ENCODE measurements around the gene CCDC92B. TPM values are rescaled to one million over a fixed set of nuclear protein-coding genes. Genes with fewer than 3 reads are reported as not detected.

The CCDC92B gene
- under 1 TPM; 0.16 to 0.30 TPM for total RNA-seq
- polyA plus RNA-seq = not detected
- 0 to 0.09 (median 0) reads per million in 6 experiments for total RNA-seq

DNA sequence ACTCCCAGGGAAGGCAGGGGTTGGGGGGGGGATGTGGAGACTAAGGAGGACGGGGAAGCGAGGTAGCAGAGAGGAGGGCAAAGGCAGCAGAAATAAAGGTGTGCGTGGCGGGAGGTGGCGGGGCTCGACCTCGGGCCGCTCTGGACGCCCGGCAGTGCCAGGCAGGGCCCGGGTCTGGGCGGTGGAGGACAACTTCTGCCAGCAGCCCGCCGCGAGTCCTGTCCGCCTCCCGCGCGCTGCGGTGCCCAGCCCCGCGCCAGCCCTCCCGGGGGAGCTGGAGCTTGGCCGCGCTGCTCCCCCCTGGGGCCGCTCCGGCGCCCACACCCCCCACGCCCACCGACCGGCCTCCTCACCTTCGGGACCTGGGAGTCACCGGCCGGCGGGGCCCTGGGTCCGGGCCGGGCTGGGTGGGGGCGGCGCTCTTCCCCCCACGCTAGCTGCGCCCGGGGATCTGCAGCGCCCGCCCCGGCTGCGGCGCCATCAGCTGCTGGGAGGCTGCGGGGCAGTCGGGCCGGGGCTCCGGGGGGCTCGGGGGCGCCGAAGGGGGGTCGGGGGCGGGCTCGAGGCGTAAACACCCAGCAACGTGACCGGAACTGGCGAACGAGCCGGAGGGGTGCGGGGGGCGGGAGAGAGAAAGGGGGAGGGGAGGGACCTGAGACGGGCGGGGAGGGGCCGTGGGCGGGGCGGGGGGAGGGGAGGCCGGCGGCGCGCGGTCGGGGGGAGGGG is at the start of gene CCDC92B:
TSS of gene CCDC92B (minus strand) at position 595 of the 726 bp plus-strand sequence. CDS start 14,507 bp downstream, outside the sequence.
- Mint-ChIP-seq H3K27ac (no peak within 1 kb of the TSS), H3K4me1 (peaks cover 0 to 1% (median 0%) of the 10 kb centered on the region in 4 donors), H3K9me3 (peaks cover 0 to 9% (median 0%) of the 10 kb centered on the region in 9 donors), H3K4me3 (no peak within 1 kb of the TSS), H3K27me3 (peaks cover 23 to 73% (median 42%) of the 10 kb centered on the region in 5 donors), H3K36me3 (peaks cover 0 to 4% (median 3%) of the 10 kb centered on the region in 3 donors)
- POLR2A ChIA-PET = no interaction called here
- ATAC-seq = no peak
- no peak for DNase-seq

GRCh38 chr17:2798678-2799077 is 49.2 kb upstream of the CCDC92B start:
- Mint-ChIP-seq H3K27ac (no peak overlapping the region), H3K9me3 (no peaks in the 10 kb centered on the region), H3K4me1 (peaks cover 42 to 71% (median 63%) of the 10 kb centered on the region in 4 donors), H3K36me3 (peaks cover 0 to 17% (median 3%) of the 10 kb centered on the region in 3 donors), H3K27me3 (no peaks in the 10 kb centered on the region), H3K4me3 (peak overlapping the region in 2 of 10 donors; percentile 38 to 67)
- ATAC-seq (no peak), DNase-seq (no peak)
- POLR2A ChIA-PET = interaction anchor here (5.2 kb wide), 1 partner anchor 16 kb away, joined by 40 read pairs; no protein-coding TSS in a partner anchor

- no peak for ATAC-seq
- H3K4me3 Mint-ChIP-seq = peak overlapping the region in 9 of 10 donors; percentile 70 to 96 (median 88)
- DNase-seq = no peak
- H3K4me1 Mint-ChIP-seq = peaks cover 42 to 75% (median 67%) of the 10 kb centered on the region in 4 donors
- no peaks in the 10 kb centered on the region for H3K27me3 Mint-ChIP-seq
- peaks cover 0 to 13% (median 3%) of the 10 kb centered on the region in 3 donors for H3K36me3 Mint-ChIP-seq
- POLR2A ChIA-PET = interaction anchor here (0.7 to 5.2 kb wide), 3 partner anchors 8 to 16 kb away, joined by 3 to 40 read pairs (median 3); no protein-coding TSS in a partner anchor
- H3K27ac Mint-ChIP-seq = peak overlapping the region in 5 of 10 donors; percentile 22 to 43 (median 34)
- H3K9me3 Mint-ChIP-seq = no peaks in the 10 kb centered on the region
Measured at GRCh38 chr17:2798188-2798587, 48.7 kb upstream of the CCDC92B start.

- Mint-ChIP-seq H3K27me3 (no peaks in the 10 kb centered on the region), H3K27ac (peak overlapping the region in 4 of 10 donors; percentile 22 to 84 (median 63)), H3K36me3 (peaks cover 0 to 11% (median 3%) of the 10 kb centered on the region in 3 donors), H3K4me3 (peak overlapping the region; percentile 70 to 96 (median 87)), H3K4me1 (peaks cover 40 to 75% (median 68%) of the 10 kb centered on the region in 4 donors), H3K9me3 (no peaks in the 10 kb centered on the region)
- DNase-seq = no peak
- POLR2A ChIA-PET = interaction anchor here (0.7 to 5.2 kb wide), 4 partner anchors 9 to 17 kb away, joined by 3 to 40 read pairs (median 4); no protein-coding TSS in a partner anchor
- no peak for ATAC-seq
Measured at GRCh38 chr17:2797637-2798036, 48.2 kb upstream of the CCDC92B start.

DNA sequence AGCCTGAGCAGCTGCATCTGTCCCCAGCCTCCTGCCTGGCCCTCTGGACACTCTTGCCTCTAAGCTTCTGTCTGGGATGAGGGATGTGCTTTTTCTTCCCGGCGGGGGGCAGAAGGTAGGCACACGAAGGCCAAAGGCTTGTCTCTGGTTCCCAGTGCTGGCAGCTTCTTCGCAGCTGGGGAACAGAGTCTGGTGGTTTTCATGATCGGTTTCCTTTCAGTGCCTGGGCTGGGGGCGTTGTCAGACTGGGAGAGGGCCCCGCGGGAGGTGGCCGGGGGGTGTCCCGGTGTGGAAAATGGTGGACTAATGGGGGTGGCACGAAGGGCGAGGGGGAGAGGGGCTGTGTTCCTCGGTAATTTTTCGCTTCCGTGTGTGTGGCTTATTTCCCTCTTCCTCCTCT is 47.8 kb upstream of the CCDC92B start:
- DNase-seq (no peak), ATAC-seq (no peak)
- peaks cover 0 to 11% (median 3%) of the 10 kb centered on the region in 3 donors for H3K36me3 Mint-ChIP-seq
- no peaks in the 10 kb centered on the region for H3K27me3 Mint-ChIP-seq
- H3K4me3 Mint-ChIP-seq = peak overlapping the region; percentile 70 to 96 (median 87)
- H3K4me1 Mint-ChIP-seq = peaks cover 40 to 79% (median 72%) of the 10 kb centered on the region in 4 donors
- POLR2A ChIA-PET = interaction anchor here (1.3 to 5.2 kb wide), 3 partner anchors 9 to 17 kb away, joined by 3 to 40 read pairs (median 5); no protein-coding TSS in a partner anchor
- peak overlapping the region in 9 of 10 donors; percentile 4 to 84 (median 52) for H3K27ac Mint-ChIP-seq
- no peaks in the 10 kb centered on the region for H3K9me3 Mint-ChIP-seq

DNA sequence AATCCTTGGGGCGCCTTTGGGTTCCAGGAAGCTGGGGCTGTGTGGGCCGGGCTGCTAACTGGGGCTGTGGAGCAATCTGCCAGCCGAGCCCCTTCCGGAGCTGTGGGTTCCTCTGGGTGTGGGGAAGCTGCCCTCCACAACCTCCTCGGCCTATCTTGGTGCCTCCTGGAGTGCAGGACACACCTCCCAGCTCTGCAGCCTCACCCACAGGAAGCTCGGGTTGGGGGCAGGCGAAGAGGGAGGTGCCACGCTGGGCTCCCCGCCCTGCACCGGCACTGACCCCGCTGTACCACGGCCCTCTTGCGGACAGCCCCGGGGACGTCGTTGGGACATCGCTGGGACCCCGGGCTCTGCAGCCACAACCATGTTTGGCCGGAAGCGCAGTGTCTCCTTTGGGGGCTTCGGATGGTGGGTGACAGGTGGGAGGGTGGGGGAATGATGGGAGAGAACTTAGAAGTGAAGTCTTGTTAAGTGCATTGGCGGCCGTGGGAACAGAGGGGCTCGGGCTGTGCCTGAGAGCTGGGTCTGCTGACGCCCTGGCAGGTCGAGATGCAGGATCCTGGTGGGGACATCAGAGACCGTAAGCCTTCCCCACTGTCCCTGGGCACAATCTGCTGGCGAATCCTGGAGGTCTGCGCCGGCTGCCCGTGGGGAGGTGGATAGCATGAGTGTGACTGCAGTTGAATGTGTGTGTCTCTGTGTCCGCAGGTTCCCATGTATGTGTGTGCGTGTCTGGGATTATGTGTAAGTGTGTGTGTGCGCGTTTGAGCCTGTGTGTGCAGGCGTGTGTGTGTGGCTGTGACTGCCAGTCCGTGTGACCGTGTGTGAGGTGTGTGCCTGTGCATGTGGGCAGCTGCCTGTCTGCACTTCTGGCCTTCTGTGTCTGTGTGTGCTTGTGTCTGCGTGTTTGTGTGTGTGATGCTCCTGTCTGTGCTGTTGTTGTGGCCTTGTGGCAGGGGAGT is 47.0 kb upstream of the CCDC92B start, which contains the start of gene RAP1GAP2:
TSS of gene RAP1GAP2 (plus strand) at position 275 of the 962 bp plus-strand sequence. CDS start at position 365, 90 bp downstream.
- H3K27ac Mint-ChIP-seq = peak within 1 kb of the TSS; percentile 36 to 88 (median 78)
- H3K4me3 Mint-ChIP-seq = peak within 1 kb of the TSS; percentile 70 to 96 (median 87)
- H3K9me3 Mint-ChIP-seq = no peaks in the 10 kb centered on the region
- H3K4me1 Mint-ChIP-seq = peaks cover 44 to 84% (median 78%) of the 10 kb centered on the region in 4 donors
- peak; percentile 32 to 84 (median 62) for DNase-seq
- H3K27me3 Mint-ChIP-seq = peaks cover 0 to 3% (median under 1%) of the 10 kb centered on the region in 5 donors
- H3K36me3 Mint-ChIP-seq = peaks cover 0 to 5% (median 0%) of the 10 kb centered on the region in 3 donors
- POLR2A ChIA-PET = interaction anchor here (1.0 to 5.2 kb wide), 3 partner anchors 11 to 18 kb away, joined by 3 to 40 read pairs (median 5); no protein-coding TSS in a partner anchor
- peak; percentile 83 to 91 for ATAC-seq

DNA sequence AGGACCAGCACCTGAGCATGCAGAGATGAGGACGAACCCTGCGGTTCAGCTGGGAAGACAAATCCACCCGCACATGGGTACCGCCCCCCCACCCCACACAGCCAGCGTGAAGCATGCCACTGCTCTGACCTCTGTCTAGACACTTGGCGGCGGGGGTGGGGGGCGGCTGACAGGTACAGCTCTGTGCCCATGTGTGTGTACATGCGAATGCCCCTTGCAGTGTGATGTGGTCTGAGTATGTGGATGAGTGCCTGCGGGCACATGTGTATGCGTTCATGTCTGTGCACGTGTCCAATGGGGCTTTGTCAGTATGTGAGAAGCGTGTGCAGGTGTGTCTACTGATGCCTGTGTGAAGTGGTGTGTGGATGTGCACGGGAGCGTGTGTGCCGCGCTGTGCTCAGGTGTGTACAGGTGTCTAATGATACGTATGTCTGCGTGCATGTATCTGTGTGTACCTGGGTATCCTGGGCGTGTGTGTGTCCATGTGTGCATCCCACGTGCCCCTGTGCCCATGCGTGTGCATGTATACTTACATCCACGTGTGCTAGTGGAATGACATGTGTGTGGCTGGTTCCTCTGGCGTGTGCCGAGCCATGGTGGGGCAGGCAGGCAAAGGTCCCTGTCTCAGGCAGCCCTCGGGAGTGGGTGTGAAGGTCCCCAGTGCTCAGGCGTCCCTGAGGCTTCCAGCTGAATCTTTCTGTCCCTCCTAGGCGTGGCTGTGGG is 46.1 kb upstream of the CCDC92B start:
- H3K27ac Mint-ChIP-seq = peak overlapping the region; percentile 34 to 88 (median 66)

GRCh38 chr17:2794111-2794803 is 44.8 kb upstream of the CCDC92B start:
- H3K4me3 Mint-ChIP-seq = peak overlapping the region; percentile 67 to 96 (median 78)
- POLR2A ChIA-PET = interaction anchor here (0.6 to 5.2 kb wide), 3 partner anchors 8 to 26 kb away, joined by 5 to 40 read pairs (median 6); no protein-coding TSS in a partner anchor
- H3K27me3 Mint-ChIP-seq = peaks cover 0 to 9% (median 3%) of the 10 kb centered on the region in 5 donors
- no peaks in the 10 kb centered on the region for H3K9me3 Mint-ChIP-seq
- ATAC-seq (no peak), DNase-seq (no peak)
- peaks cover 46 to 91% (median 82%) of the 10 kb centered on the region in 4 donors for H3K4me1 Mint-ChIP-seq
- peak overlapping the region in 5 of 10 donors; percentile 4 to 77 (median 75) for H3K27ac Mint-ChIP-seq
- H3K36me3 Mint-ChIP-seq = no peaks in the 10 kb centered on the region

More for the DNA sequence above, 46.1 kb upstream of the CCDC92B start:
- H3K9me3 Mint-ChIP-seq = no peaks in the 10 kb centered on the region
- no peak for DNase-seq
- peak overlapping the region; percentile 70 to 96 (median 87) for H3K4me3 Mint-ChIP-seq
- peaks cover 0 to 9% (median 3%) of the 10 kb centered on the region in 5 donors for H3K27me3 Mint-ChIP-seq
- ATAC-seq = peak in 1 of 2 donors; percentile 1
- peaks cover 0 to 5% (median 0%) of the 10 kb centered on the region in 3 donors for H3K36me3 Mint-ChIP-seq
- POLR2A ChIA-PET = interaction anchor here (1.0 to 5.2 kb wide), 2 partner anchors 12 to 19 kb away, joined by 3 to 40 read pairs; no protein-coding TSS in a partner anchor
- H3K4me1 Mint-ChIP-seq = peaks cover 46 to 93% (median 83%) of the 10 kb centered on the region in 4 donors

DNA sequence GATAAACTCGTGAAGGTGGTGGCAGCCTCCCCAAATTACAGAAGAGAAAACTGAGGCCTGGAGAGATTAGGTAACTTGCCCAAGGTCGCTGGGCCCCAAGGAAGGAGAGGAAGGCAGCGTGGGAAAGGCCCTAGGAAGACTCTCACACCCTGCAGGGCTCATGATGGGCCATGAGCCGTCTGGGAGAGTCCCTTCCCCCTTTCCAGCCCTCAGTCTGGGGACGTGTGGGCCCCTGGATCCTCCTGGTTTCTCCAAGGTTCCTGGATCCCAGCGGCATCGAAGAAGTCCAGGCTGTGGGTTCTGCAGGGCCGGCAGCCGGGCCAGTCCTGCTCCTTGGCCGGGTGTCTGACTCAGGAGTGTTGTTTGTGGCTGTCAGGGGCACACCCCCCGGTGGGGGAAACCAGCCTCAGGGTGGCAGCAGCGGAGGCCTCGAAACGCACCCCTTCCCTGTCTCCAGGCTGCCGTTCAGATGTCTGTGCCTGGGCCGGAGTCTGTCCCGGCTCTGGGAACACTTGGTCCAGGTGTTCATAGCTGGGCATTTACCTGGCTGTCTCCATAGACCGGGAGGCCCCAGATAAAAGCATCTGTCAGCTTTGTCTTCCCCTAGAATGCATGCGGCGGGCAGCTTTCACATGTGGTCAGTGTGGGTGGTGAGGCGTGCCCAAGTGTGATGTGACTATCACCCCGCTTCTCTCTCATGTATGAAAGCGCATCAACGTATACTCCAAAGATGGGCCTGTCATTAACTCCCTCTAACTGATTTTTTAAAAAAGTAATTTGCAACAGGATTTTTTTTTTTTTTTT is 43.1 kb upstream of the CCDC92B start:
- Mint-ChIP-seq H3K27me3 (peaks cover 0 to 9% (median 4%) of the 10 kb centered on the region in 5 donors), H3K27ac (peak overlapping the region in 4 of 10 donors; percentile 49 to 75 (median 68)), H3K4me3 (peak overlapping the region; percentile 33 to 96 (median 62)), H3K9me3 (no peaks in the 10 kb centered on the region), H3K36me3 (no peaks in the 10 kb centered on the region), H3K4me1 (peaks cover 36 to 84% (median 66%) of the 10 kb centered on the region in 4 donors)
- peak in 1 of 2 donors; percentile 27 for ATAC-seq
- DNase-seq = peak in 7 of 10 donors; percentile 24 to 87 (median 50)
- POLR2A ChIA-PET = interaction anchor here (2.5 kb wide), 1 partner anchor 22 kb away, joined by 18 read pairs; no protein-coding TSS in a partner anchor

DNA sequence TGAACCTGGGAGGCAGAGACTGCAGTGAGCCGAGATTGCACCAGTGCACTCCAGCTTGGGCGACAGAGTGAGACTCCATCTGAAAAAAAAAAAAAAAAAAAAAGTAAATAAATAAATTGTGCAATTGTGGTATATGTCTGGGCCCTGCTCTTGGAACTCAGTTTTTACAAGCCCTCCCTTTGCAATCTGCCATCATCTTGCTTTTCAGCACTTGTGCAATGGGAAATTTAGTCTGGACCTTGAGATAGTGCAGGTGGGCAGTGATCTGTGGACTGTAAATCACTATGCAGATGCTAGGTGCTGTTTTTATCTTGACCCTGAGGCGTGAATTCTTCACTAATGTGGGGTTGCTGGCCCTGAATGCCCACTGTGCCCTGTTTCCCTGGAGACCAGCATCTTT is 40.2 kb upstream of the CCDC92B start:
- Mint-ChIP-seq H3K4me1 (peaks cover 11 to 66% (median 41%) of the 10 kb centered on the region in 4 donors), H3K27ac (no peak overlapping the region), H3K4me3 (no peak overlapping the region), H3K36me3 (no peaks in the 10 kb centered on the region), H3K9me3 (no peaks in the 10 kb centered on the region), H3K27me3 (peaks cover 0 to 9% (median 4%) of the 10 kb centered on the region in 5 donors)
- POLR2A ChIA-PET = interaction anchor here (0.9 to 2.5 kb wide), 3 partner anchors 12 to 25 kb away, joined by 3 to 18 read pairs (median 3); no protein-coding TSS in a partner anchor
- ATAC-seq (no peak), DNase-seq (no peak)
